HepG2 (cell line): ENCODE results near the gene CENPB. TPM values are rescaled to one million over a fixed set of nuclear protein-coding genes. Genes with fewer than 3 reads are reported as not detected.
A peak's percentile ranks its signal among the peaks of the same experiment; 100 is the strongest.

Source experiments
- AHDC1 ChIP-seq: sonication (generic); formaldehyde crosslinking; IDR thresholded peaks from 2 replicates; pipeline ENCODE4 v1.5.1; 2020; ENCODE audit warnings: mild to moderate bottlenecking, missing genetic modification reagents, borderline replicate concordance
- ARID5B ChIP-seq: IDR thresholded peaks from 2 replicates; pipeline ENCODE4 v1.4.0; 2020; ENCODE audit warnings: mild to moderate bottlenecking, missing genetic modification reagents
- CHD2 ChIP-seq: IDR thresholded peaks from 2 replicates; pipeline ENCODE4 v1.6.1; 2011; ENCODE audit warnings: low read depth, low read length, improper control_type of control experiment
- GABPA ChIP-seq, 2 experiments: IDR thresholded peaks; 2 replicates each; pipeline ENCODE4 v1.6.1; 2011 to 2016; ENCODE audit warnings: low read depth in 2 of 2, low read length in 1 of 2, missing biosample characterization in 1 of 2, missing genetic modification characterization in 1 of 2
- GATAD1 ChIP-seq: IDR thresholded peaks from 2 replicates; pipeline ENCODE4 v1.6.1; 2016; ENCODE audit warnings: missing genetic modification reagents, missing compliant biosample characterization
- KLF11 ChIP-seq: IDR thresholded peaks from 2 replicates; pipeline ENCODE4 v1.6.1; 2016; ENCODE audit warnings: missing compliant biosample characterization
- NBN ChIP-seq: fragments of 450-650 bp; conservative IDR thresholded peaks from 2 replicates; pipeline ENCODE4 v1.6.1; 2017
- SAP130 ChIP-seq: IDR thresholded peaks from 2 replicates; pipeline ENCODE4 v1.6.1; 2016; ENCODE audit warnings: low read depth
- SNAI1 ChIP-seq: sonication (generic); formaldehyde crosslinking; IDR thresholded peaks from 2 replicates; pipeline ENCODE4 v1.5.0; 2020; ENCODE audit warnings: mild to moderate bottlenecking, missing genetic modification reagents, borderline replicate concordance
- THAP7 ChIP-seq: sonication (generic); formaldehyde crosslinking; IDR thresholded peaks from 2 replicates; pipeline ENCODE4 v1.8.1; 2023; ENCODE audit warnings: mild to moderate bottlenecking, missing genetic modification reagents
- ZBTB34 ChIP-seq: sonication (generic); formaldehyde crosslinking; IDR thresholded peaks from 2 replicates; pipeline ENCODE4 v1.8.0; 2022; ENCODE audit warnings: mild to moderate bottlenecking, missing genetic modification reagents
- ZNF253 ChIP-seq: sonication (generic); formaldehyde crosslinking; IDR thresholded peaks from 2 replicates; pipeline ENCODE4 v1.8.0; 2022; ENCODE audit warnings: mild to moderate bottlenecking, missing genetic modification reagents, borderline replicate concordance
- ZNF335 ChIP-seq: sonication (generic); formaldehyde crosslinking; IDR thresholded peaks from 2 replicates; pipeline ENCODE4 v1.4.0; 2020; ENCODE audit warnings: missing genetic modification reagents
- ZNF446 ChIP-seq: sonication (generic); formaldehyde crosslinking; IDR thresholded peaks from 2 replicates; pipeline ENCODE4 v1.5.0; 2020; ENCODE audit warnings: mild to moderate bottlenecking, missing genetic modification reagents
- ZNF484 ChIP-seq: sonication (generic); formaldehyde crosslinking; IDR thresholded peaks from 2 replicates; pipeline ENCODE4 v1.5.1; 2020; ENCODE audit warnings: mild to moderate bottlenecking, low read depth, missing genetic modification reagents, borderline replicate concordance
- ZNF710 ChIP-seq: sonication (generic); formaldehyde crosslinking; IDR thresholded peaks from 2 replicates; pipeline ENCODE4 v1.5.0; 2020; ENCODE audit warnings: mild to moderate bottlenecking, missing genetic modification reagents, borderline replicate concordance
- ZSCAN31 ChIP-seq: sonication (generic); formaldehyde crosslinking; IDR thresholded peaks from 2 replicates; pipeline ENCODE4 v1.5.0; 2020; ENCODE audit warnings: low read depth, mild to moderate bottlenecking, missing genetic modification reagents
- polyA plus RNA-seq, 8 experiments: library from polyadenylated mRNA; depleted of rRNA in 3 of 8; stranded (reverse) in 7 of 8; unstranded in 1 of 8; fragments of >200 nt; fragmentation: Illumina TruSeq in 4 of 8; extraction: Trizol in 4 of 8; gene quantifications; 2 replicates each; pipeline versions ENCODE4 v1.2.1 to v1.2.3, GENCODE V29; 2011 to 2016; ENCODE audit warnings: low read depth in 4 of 8, missing spikeins in 1 of 8, mixed read lengths in 1 of 8; ENCODE audit not compliant: insufficient read depth in 1 of 8
- total RNA-seq, 5 experiments: library from RNA; depleted of rRNA; stranded (reverse); fragments of >200 nt; fragmentation: Illumina TruSeq; extraction: Trizol; gene quantifications; 2 replicates each; pipeline ENCODE4 v1.2.3, GENCODE V29; 2016; ENCODE audit warnings: low read depth in 1 of 5

Gene CENPB
- total and polyA plus RNA-seq, 2 of the 13 experiments (the other 11 are each of a cell fraction or from before 2014, with no cell fraction given) = 10.4 to 54.5 TPM

GRCh38 chr20:3797226-3797545 lies 10.6 kb upstream of the CENPB start (continued):
- TF ChIP-seq ZSCAN31 (0 out of 2 replicates have a peak, but pooled peaks have one; percentile 23), ZBTB34 (CRISPR knock-in tag) (no peak), KLF11 (CRISPR knock-in tag) (no peak), ZNF710 (CRISPR knock-in tag) (peak; percentile 13; the same call in 1 of the 2 replicates), ZNF335 (CRISPR knock-in tag) (no peak), GATAD1 (CRISPR knock-in tag) (no peak), CHD2 (no peak), THAP7 (peak; percentile 28; the same call in 1 of the 2 replicates), SNAI1 (no peak), SAP130 (no peak), ZNF446 (CRISPR knock-in tag) (no peak), NBN (no peak), ZNF484 (CRISPR knock-in tag) (no peak), ARID5B (CRISPR knock-in tag) (no peak), ZNF253 (CRISPR knock-in tag) (0 out of 2 replicates have a peak, but pooled peaks have one; percentile 32), AHDC1 (CRISPR knock-in tag) (no peak), GABPA (IDR thresholded peaks at IDR 0.05; ENCODE audit: low read depth, low read length) (no peak), GABPA (CRISPR knock-in tag; IDR thresholded peaks at IDR 0.05; ENCODE audit: low read depth) (no peak)
